NB4 (cell line): ENCODE results near the gene RRN3.
"Not testable (repeated sequence)": the region's sequence is repeated elsewhere in the genome, so short reads cannot be mapped to it uniquely, and the experiment has no call there.

Source experiments
- POLR2A ChIP-seq: IDR thresholded peaks from 2 replicates; pipeline ENCODE4 v1.6.1; 2011; ENCODE audit warnings: mild to moderate bottlenecking; ENCODE audit not compliant: insufficient read length; ENCODE audit errors: extremely low read depth
- TF ChIP-seq, protein P1 (sequence below): IDR thresholded peaks from one replicate; pipeline ENCODE4 v1.5.1; 2012; ENCODE audit warnings: low read depth, low read length

DNA sequence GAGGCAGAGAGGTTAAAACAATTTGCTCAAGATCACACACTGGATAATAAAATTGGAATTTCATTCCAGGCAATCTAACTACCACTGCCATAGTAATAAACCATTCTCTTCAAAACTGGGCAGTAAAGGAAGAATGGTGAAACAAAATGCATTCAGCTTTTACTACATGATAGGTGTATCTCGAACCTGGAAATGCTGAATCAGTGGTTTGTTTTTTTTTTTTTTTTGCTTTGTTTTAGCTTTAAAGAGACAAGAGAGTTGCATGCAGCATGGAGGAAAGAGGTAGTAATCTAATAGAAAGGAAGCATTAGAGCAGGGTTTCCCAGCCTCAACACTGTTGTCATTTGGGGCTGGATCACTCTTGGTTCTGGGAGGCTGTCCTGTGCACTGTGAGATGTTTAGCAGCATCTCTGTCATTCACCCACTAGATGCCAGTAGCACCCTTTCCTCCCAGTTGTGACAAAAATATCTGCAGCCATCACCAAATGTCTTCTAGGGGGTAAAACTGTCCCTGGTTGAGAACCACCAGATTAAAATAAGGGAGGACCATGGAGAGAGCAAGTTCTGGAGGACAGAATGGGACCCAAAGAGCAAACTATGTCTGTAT lies 3.3 kb downstream of the RRN3 start:
- TF ChIP-seq, protein P1, sequence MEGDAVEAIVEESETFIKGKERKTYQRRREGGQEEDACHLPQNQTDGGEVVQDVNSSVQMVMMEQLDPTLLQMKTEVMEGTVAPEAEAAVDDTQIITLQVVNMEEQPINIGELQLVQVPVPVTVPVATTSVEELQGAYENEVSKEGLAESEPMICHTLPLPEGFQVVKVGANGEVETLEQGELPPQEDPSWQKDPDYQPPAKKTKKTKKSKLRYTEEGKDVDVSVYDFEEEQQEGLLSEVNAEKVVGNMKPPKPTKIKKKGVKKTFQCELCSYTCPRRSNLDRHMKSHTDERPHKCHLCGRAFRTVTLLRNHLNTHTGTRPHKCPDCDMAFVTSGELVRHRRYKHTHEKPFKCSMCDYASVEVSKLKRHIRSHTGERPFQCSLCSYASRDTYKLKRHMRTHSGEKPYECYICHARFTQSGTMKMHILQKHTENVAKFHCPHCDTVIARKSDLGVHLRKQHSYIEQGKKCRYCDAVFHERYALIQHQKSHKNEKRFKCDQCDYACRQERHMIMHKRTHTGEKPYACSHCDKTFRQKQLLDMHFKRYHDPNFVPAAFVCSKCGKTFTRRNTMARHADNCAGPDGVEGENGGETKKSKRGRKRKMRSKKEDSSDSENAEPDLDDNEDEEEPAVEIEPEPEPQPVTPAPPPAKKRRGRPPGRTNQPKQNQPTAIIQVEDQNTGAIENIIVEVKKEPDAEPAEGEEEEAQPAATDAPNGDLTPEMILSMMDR = not testable (repeated sequence)
- TF ChIP-seq POLR2A = not testable (repeated sequence)
